SIG-M5 treated with dmso at 0.1 percent for 504 hours (cell line): ENCODE results near the gene SLPI.

ENCODE experiments used
- DNase-seq: peaks from one replicate; lab custom pipeline; 2025; ENCODE audit not compliant: unreplicated experiment; lab: John Stamatoyannopoulos, UW

Gene SLPI

DNA sequence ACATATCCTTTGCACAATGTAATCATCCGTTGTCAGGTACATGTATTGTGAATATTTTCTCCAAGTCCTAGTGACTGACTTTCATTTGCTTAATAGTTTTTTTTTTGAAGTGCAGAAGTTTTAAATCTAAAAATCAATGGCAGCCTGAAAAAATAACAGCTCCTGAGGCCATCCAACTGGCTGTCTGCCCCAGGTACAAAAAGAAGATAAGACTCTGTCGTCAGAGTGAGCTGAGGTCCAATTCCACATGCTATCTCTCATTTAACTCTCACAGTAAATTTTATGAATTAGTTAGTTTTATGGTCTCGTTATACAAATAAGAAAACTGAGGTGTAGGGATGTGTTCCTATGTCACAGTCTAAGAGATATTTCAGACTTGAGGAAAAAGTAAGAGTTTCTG, 21.0 kb upstream of the SLPI start:
- DNase-seq = no peak

DNA sequence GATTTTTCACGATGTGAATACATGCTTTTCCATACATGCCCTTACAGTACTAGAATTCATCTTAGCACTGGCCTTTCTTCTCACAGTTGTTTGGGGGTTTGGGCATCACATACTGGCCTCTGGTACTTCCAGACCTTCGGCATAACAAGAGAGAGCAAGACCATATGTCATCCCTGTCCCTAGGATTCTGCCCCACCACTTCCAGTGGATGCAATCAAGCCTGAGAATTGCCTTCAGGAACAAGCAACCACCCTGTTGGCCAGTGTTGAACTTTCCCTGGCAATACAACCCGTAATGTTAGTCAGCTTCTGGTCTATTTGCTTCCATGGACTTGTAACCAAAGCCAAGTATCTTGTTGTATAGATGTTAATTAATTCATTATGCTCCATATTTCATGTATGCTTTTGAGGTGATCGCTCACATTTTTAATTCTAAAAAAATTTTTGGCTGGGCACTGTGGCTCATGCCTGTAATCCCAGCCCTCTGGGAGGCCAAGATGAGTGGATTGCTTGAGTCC, 15.4 kb upstream of the SLPI start:
- no peak for DNase-seq

- DNase-seq = no peak
Observed at GRCh38 chr20:45269056-45269455, 14.7 kb upstream of the SLPI start.

DNA sequence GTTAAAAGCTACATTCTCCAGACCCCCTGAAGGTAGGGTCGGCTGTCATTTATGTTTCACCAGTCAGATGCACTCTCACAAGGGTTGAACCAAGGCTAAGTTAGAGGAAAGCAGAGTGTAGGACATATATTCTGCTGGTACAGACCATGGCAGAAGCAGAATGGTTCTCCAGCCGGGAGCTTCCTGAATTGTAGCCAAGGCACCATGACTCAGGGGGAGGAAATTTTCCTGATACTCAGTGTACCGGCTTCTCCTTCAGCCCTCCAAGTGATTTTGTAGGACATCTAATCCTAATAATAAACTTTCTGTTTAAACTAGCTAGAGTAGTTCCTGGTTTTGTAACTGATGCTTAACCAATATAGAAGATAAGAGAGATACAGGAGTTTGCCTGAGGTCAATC, 14.2 kb upstream of the SLPI start:
- no peak for DNase-seq

GRCh38 chr20:45266977-45267376, 12.6 kb upstream of the SLPI start:
- DNase-seq = no peak

GRCh38 chr20:45263556-45264266, 9.3 kb upstream of the SLPI start:
- DNase-seq = no peak

DNA sequence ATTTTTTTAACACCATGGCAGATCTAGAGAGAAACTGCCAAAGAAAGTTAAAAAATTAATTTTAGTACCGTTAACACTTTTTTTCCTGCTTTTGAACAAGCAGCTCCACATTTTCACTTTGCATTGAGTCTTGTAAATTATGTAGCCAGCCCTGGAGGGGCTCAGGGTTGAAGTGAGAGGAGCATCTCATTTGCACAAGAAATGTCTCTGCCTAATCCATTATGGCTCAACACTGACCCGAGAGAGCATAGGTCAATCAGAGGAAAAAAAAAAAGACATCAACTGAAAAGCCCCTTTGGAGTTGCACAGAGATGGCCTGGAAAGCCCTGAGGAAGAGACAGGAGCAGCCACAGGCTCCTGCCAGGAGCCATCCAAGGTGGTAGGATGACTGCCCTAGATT, 4.3 kb upstream of the SLPI start:
- no peak for DNase-seq

- DNase-seq = no peak
Observed at GRCh38 chr20:45258259-45258658, 3.9 kb upstream of the SLPI start.

- no peak for DNase-seq
Observed at GRCh38 chr20:45257711-45258110, 3.3 kb upstream of the SLPI start.

DNA sequence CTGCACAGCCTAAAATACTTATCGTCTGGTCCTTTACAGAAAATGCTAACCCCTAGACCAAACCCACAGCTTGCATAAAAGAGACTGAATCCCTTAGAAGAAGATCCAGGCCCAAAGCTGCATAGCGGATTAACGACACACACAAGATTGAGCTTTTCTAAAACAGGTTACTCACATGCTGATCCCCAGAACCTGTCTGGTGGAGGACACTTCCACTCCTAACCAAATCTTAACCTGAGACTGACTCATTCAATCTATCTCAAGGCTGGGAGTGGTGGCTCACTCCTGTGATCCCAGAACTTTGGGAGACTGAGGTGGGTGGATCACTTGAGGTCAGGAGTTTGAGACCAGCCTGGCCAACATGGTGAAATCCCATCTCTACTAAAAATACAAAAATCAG, 2.8 kb upstream of the SLPI start:
- DNase-seq = no peak

DNA sequence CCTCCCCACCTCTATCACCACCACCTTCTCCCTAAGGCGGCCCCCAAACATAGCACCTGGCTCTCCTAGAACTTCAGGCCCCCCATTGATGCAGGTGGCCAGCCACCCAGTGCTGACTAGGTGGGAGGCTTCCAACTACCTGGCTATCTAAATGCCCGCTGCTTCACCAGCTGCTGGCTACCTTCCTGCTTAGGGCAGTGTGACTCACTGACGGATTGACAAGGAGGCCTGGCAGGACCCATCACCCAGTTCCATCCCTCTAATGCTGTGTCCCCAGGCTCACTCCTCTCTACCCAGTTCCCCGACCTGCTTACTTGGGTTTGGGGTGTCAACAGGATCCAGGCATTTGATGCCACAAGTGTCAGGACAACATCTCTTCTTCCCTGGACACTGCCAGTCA, 1.1 kb downstream of the SLPI start:
- DNase-seq = no peak

DNA sequence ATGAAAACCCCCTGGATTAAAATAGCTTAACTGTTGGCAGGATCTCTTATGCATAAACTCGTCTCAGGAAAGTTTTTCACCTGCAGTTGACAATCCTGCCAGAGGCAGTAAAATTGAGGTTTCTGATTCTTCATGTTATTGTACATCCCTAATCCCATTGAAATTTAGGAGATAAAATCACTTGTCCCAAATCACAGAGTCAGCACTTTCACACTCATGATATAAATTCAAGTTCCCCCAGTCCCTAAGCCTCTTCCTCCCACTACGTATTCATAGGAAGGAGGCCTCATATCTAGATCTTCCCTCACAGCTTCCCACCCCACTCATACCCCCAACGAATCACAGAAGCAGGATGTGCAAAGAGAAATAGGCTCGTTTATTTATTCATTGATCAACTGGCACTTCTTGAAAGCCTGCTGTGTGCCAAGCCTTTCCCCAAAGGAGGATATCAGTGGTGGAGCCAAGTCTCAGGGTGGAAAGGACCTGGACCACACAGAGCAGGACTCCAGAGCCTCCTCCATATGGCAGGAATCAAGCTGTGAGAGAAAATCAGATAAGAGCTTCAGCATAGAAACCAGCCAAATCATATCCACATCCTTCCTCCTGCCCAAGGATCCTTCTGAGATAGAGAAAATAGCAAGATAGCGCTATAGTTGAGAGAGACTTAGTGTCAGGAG, 2.3 kb downstream of the SLPI start:
- DNase-seq = no peak

DNA sequence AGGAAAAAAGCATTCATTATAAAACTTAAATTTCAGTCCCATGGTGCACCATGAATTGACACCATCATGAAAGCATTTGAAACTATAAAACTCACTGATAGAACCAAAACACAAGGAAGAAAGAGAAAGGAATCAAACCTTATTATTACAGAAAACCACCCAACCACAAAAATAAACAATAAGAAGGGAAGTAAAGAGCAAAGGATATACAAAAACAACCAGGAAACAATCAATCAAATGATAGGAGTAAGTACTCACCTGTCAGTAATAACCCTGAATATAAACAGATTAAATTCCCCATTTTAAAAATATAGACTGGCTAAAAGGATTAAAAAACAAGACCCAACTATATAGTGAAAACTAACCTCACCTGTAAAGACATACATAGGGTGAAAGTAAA, 5.8 kb downstream of the SLPI start:
- DNase-seq = no peak

GRCh38 chr20:45247865-45248264, 6.5 kb downstream of the SLPI start:
- DNase-seq = no peak

DNA sequence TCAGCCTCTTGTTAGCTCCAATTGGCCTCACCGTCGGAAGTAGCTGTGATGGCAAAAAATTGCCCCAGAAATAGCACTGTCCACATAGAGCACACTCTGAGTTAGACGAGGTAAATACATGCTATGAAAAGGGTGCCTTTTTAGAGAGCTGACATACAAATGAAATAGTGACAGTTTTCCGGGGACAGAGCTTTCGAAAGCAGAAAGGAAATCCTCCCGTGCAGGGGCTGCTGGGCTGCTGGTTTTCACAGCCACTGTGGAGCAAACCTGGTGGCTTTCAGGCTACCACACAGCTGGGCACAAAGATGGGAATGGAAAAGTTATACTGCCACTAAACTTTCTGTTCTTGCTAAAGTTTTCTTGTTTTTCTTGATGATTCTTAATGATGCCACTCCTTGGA, 8.3 kb downstream of the SLPI start:
- DNase-seq = peak; percentile 21

DNA sequence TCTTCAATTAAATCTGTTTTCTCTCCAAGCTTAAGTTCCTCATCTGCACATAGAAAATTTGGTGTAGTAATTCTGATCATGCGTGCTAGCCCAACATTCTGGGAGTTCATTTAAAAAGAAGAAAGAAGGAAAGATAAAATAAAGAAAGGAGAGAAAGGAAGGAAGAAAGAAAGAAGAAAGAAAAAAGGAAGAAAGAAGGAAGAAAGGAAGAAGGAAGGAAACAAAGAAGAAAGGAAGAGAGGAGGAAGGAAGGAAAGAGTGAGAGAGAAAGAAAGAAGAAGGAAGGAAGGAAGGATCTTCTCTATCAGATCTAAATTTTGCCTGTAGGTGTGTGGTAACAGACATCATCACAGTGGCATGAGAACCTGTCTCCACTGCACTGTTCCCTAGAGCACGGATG, 16.2 kb downstream of the SLPI start:
- no peak for DNase-seq

- DNase-seq = no peak
Observed at GRCh38 chr20:45235995-45236394, 18.4 kb downstream of the SLPI start.

DNA sequence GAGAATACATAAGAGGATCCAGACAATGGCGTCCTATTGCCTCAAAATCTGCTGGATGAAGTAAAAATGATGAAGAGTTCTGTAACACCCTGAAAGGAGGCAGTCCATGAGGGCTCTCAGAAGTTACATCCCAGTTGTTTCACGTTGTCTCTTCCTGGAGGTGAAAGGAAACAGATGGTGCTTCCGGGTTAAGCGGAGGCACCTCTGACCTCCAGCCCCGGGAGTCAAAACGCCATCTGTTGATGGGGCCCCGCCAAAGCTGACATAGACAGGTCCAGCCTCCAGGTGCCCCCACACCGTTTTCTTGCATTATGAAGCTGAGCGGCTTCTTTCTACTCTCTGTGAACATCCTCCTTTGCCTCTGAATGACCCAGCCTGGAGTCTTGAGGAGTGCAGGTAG, 23.7 kb downstream of the SLPI start:
- no peak for DNase-seq

DNA sequence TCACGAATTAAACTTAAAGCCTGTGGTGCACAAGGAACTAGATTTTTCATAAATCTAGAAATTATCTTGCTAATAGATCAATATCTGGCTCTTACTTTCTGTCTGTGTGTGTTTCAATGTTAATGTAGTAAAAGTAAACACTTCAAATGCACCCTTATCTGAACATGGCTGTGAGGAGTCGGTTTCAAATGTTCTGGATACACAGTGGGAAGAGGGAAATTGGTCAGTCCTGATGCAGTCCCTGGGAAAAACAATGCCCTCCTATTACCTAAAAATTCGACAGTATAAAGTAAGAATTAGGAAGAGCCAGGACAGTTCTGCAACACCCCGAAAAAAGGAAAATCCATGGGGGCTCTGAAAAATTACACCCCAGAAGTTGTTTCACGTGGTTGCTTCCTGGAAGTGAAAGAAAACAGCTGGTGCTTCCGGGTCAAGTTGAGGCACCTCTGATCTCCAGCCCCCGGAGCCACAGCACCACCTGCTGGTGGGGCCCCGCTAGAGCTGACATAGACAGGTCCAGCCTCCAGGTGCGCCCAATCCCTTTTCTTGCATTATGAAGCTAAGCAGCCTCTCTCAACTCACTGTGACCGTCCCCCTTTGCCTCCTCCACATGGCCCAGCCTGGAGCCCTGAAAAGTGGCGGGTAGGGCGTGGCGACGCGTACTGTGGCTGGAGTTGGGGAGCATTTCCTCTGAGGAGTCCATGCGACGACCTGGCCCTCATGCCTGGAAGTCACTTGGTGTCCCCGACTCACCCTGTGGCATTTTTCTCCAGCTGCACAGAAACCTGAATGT, 24.9 kb downstream of the SLPI start:
- peak; percentile 11 for DNase-seq

GRCh38 chr20:45226287-45226686, 28.1 kb downstream of the SLPI start:
- no peak for DNase-seq

DNA sequence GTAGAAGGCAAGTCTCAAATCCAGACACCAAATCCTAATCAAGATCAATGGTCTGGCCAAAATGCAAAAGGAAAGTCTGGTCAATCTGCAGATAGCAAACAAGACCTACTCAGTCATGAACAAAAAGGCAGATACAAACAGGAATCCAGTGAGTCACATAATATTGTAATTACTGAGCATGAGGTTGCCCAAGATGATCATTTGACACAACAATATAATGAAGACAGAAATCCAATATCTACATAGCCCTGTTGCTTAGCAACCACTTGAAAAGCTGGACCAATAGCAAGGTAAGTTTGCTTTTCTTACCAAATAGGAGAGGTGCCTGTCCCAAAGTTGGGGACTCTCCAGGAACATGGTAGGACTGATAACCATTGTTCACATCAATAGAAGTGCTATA, 31.2 kb downstream of the SLPI start:
- no peak for DNase-seq

- no peak for DNase-seq
Observed at GRCh38 chr20:45221076-45221475, 33.3 kb downstream of the SLPI start, which contains the start of gene SEMG2. Gene SEMG2 (plus strand): TSS chr20:45221373. CDS start chr20:45221390, 17 bp downstream.
